HG03159 (cell line): ENCODE data around the gene SPAG9.

ENCODE experiments used
- ATAC-seq: cut with Tn5 transposase; IDR thresholded peaks from one replicate; pipeline ENCODE4 v1.9.1; 2021; ENCODE audit warnings: mild to moderate bottlenecking, moderate library complexity; ENCODE audit not compliant: unreplicated experiment

Gene SPAG9

DNA sequence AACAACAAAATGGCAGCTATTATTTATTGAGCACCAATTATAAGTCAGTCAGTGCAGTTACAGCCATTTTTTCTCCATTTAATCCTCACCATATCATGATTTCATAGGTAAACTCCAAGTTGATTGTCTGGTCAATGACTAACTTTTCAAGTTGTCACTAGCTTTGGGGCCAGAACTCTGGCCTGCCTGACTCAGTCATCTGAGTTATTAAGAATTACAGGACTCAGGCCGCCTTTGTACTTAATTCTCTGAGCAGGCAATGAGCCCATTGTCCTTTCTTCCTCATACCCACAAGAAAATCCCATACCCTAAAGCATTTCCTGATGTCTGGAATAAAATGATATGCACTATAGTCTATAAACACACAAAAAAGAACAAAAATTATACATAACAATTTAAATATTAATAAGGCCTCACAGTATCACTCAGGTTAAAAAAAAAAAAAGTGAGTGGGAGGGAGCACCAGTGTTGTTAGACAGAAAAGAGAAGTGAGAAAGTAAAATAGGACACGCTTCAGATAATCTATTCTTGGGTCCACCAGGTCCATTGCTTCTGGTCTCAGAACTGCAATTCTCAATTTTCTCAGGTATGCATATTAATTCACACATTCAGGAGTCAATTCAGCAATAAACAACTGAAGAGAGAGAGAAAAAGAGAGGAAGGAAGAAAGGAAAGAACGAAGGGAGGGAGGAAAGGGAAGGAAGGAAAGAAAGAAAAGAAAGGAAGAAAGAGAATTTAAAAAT is 70.2 kb downstream of the SPAG9 start:
- peak; percentile 89 for ATAC-seq

DNA sequence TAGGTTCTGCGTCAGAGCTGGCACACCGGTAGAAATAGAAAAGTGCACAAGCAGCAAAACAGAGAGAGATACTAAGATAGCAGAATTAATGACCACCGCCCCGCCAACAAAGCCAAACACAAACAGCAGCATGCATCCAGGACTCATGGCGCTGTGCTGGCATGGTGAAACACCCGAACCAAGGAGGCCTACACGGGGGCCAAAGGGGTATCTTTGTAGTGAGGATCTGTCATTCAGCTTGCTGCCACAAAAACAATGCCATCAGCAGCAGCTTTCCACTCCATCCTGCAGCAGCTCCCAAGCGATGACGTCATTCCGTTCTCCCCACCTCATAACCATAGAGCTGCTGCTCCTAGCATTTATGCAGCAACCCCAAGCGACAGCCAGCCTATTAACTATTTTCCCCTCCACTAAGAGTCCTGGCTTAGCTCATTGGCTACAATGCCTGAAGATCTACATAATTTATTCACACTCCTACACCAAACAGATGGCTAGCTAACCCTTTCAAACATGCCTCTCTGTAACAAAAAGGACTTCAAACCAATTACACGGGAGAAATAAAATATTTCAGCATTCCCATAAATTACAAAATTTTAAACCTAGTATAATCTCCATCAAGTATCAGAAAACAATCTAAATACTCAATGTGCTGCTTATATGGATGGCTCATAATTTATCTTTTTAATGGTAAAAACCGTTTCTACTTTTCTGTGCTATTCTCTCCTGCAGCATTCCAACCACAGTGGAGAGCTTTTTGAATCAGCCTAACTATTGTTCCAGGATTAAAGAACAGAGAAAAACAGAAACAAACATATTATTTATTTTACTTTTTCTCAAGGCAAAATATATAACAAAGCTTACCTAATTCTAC is 73.9 kb downstream of the SPAG9 start:
- no peak for ATAC-seq

DNA sequence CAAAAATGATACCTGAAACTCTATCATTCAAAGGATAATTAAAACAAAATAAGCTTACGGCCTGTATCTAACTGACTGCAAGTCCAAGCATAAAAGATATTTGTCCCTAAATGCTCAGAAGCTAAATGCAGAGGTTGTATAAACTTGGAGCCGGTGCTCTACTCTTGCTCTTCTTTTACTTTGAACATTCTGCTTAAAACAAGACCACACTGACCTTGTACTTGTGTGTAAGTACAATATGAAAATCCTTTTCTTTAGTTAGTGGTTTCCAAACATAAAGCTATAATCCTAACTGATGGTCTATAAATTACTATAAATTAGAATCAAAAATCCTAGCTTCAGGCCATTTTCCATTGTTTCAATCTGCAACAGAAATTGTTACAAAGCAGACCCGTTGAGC is 74.6 kb downstream of the SPAG9 start:
- no peak for ATAC-seq

DNA sequence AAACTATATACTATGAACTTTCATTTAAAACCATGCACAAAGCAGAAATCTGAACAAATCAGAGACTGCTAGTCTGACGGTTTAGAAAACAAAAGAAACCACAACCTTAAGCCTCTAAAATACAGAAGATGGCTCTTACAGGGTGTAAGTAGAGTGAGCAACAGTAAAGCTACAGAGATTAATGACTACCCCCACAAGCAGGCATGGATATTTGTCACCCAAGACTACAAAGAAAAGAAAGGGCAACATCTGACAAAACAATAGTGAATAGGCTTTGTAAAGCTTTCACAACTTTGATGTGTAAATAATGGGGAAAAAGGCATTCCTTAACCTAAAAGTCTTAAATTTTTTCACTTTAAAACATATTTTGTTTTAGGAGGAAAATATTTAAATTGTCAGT is 75.0 kb downstream of the SPAG9 start:
- ATAC-seq, result no peak

DNA sequence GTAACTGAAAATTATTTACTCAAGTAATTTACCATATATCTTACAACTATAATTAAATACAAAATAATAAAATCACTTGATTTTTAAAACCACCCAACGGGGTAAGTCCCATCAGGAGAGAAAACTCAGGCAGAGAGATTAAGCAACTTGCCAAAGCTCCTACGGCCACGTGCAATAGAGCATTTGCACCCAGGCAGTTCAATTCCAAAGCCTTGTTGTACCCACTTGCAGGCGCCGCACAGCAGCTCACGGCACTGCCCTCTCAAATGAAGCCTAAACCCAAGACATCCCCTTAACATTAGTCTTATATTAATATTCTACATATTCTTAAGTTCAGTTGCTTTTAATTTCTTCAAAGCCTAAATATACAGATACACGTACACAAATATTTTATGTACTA is 75.7 kb downstream of the SPAG9 start:
- ATAC-seq, result no peak

DNA sequence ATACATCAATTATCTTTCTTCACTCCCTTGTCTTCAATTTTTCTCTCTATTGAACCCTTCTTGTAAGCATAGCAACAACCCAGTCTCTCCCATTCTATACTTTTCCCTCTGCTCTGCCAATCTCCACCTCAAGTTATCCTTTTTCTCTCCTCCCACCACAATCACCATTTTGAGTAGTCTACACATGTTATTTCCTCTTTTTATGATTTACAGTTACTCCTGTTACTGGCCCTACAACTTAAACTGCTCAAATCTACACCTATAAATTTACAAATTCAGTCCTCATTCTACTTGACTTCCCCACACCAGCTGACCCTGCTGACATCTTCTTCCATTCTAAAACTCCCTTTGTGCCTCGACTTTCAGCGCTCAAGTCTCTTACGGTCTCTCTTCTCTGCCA is 84.6 kb downstream of the SPAG9 start:
- ATAC-seq, result no peak

DNA sequence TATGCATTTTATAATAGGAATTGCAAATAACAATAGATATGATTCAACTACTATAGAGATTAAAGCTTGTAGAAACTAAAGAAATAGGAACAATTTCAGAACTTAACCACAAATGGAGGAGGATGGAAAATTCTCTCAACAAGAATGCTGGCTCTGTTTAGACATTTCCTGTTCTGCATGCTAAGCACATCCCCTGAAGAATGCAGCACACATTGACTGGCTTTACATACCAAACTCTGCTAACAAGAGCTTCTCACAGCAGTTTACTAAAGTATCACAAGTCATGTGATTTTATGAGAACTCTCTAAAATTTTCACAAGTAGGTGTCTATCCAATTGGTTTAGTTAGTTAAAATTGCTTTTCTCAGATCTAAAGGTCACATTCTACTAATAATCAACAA is 85.2 kb downstream of the SPAG9 start:
- no peak for ATAC-seq

DNA sequence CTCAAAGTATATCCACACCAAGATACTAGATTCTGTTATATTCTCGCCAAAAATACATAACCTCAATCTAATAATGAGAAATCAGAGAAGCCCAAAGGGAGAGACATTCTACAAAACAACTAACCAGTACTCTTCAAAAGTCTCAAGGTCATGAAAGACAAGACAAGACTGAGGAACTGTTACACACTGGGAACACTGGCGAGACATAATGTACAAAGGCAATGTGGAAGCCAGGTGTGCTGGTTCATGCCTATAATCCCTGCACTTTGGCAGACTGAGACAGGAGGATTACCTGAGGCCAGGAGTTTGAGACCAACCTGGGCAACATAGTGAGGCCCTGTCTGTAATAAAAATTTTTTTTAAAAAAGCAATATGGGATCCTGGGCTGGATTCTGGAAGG is 85.9 kb downstream of the SPAG9 start:
- no peak for ATAC-seq

DNA sequence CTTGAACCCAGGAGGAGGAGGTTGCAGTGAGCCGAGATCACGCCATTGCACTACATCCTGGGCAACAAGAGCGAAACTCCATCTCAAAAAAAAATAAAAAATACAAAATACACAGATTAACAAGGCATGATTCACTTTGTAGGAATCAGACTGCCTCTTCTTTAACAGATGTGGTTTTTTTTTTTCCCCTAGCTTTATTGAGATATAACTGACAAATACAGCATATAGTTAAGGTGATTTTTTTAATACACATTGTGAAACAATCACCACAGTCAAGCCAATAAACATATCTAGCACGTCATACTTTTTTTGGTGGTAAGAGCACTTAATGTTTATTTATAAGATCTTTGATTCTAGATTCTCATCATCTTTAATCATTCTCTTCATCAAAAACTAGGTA is 87.8 kb downstream of the SPAG9 start:
- no peak for ATAC-seq

DNA sequence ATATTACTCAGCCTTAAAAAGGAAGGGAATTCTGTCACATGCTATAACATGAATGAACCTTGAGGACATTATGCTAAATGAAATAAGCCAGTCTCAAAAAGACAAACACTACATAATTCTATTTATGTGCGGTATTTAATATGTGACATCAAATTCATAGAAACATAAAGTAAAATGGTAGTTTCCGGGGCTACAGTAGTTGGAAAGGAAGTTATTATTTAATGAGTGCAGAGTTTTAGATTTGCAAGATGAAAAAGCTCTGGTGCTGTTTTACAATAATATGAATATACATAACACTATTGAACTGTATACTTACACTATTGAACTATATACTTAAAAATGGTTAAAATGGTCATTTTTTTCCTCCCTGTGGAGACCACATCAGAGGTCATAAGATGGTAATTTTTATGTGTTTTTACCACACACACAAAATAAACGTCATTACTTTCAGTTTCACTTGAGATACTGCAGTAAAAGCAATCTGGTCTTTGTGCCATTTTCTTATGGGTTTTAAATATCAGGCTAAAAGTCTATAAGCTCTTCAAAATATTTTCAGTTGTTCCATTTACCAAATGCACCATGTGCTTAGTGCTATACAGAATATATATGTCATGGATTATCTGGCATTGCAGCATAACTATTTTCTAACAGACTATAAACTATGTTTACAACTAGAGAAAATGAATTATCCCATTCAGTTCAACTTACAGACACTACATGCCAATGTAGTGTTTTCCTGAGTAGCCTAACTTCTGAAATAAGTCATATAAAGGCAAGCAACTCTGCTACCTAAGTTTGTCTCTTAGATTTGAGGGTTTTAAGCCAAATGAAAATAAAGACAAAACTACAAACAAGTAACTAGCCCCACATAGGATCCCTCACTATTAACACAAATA is 90.9 kb downstream of the SPAG9 start:
- ATAC-seq, result no peak

DNA sequence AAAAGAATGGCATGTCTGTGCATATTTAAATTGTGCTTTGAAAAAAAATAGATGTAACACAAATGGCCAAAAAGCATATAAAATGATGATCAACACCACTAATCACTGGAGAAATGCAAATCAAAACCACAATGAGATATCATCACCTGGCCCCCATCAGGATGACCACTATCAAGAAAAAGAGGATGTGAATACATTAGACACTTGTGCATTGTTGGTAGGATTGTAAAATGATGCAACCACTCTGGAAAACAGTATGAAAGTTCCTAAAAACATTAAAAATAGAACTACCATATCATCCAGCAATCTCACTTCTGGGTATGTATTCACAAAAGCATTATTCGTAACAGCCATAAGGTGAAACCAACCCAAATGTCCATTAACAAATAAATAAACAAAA is 91.5 kb downstream of the SPAG9 start:
- ATAC-seq, result no peak

DNA sequence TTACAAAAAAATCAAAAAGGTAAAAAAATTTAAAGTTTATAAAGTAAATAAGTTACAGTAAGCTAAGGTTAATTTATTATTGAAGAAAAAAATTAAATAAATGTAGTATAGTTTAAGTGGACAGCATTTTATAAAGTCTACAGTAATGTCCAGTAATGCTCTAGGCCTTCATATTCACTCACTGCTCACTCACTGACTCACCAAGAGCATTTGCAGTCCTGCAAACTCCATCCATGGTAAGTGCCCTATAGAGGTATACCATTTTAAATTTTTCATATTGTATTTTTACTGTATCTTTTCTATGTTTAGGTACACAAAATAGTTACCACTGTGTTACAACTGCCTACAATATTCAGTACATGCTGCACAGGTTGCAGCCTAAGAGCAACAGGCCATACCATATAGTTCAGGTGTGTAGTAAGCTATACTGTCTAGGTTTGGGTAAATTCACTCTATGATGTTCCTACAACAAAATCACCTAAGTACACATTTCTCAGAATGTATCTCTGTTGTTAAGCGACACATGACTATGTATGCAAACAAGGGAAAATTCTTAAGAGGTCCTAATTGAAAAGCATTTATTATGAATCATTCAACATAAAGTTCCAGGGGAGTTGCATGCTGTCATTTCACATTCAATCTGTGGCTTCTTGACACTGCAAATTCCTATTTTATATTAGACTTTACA is 92.3 kb downstream of the SPAG9 start:
- ATAC-seq, result no peak

DNA sequence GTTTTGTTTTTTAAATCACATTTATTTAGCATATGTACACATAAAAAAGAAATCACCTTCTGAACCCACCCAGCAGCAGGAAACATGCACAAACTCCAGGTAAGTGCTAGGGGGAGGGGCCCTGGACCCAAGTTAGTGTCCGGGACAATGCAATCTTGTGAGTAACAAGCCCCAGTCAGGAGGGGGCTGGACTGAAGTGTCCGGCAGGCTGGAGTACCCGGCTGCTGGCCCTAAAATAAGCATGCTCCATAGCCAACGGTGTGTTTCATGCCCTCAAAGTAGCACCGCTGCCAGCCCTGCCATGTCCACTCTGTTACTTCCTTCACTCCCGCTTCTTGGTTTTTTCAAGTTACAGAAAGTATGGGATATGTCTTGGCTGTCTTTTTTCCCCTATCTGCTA is 102.1 kb downstream of the SPAG9 start:
- ATAC-seq, result no peak

DNA sequence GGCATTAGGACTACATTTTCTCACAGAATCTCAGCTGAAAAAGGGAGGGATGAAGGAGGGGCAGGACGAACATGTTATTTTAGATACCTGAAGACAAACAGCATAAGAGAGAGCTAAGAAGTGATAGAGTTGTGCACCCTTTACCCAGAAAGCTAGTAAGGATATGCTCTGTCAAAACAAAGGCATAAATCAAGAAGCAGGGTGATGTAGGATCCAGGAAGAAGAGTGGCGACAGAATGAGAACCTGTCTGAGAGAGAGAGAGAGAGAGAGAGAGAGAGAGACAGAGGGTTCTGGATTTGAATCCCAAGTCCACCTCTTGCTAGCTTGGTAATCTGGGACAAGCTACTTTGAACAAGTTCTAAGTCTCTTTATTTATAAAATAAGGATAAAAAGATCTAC is 103.4 kb downstream of the SPAG9 start:
- no peak for ATAC-seq

DNA sequence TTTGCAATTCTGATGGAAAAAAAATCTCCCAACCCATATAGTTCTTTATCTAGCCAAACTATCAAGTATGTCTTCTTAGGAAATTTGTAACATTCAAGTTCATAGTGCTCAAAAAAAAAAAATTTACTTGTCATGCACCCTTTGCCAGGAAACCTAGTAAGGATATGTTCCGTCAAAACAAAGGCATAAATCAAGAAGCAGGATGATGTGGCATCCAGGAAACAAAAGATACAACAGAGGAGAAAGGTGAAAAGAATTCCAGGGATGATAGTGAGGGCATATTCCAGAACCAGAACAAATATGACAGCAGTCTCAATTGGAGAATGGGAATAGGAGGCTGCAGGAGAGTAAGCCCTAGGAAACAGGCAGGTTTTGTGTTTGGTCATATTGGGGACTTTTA is 104.6 kb downstream of the SPAG9 start:
- no peak for ATAC-seq

DNA sequence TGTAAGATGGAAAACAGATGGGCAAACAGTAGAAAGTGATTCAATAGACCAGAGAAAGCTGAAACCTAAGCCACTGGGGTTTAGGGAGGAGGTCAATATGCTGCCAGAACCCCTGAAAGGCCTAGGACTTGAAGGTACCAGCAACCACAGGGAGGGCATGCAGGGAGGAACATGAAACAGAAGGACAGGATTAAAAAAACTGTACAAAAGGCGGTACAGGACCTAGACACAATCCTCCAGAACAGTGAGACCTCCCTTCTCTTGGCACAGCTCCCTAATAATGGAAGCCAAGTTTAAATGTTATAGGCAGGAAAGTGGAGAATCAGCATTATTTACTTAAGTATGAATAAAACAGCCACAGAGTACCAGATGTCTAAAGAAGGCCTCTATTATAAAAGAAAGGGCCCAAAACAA is 105.5 kb downstream of the SPAG9 start:
- ATAC-seq, result no peak

DNA sequence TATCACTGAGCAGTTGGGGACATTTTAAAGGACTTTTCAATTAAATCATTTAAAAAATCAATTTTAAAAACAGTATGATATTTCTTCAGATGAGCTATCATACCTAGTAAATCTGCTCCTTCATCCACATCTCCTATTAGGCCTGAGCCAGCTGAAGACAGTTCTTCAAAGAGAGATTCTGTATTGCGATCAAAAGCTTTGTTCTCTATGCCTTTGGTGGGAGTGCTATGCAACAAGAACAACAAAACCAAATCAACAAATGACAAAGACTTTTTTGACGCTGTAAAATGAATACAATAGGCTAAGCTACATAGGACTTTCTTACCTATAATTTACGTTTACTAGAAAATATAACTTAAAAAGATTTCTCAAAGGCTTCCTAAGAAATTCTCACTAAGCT is 106.5 kb downstream of the SPAG9 start:
- no peak for ATAC-seq

DNA sequence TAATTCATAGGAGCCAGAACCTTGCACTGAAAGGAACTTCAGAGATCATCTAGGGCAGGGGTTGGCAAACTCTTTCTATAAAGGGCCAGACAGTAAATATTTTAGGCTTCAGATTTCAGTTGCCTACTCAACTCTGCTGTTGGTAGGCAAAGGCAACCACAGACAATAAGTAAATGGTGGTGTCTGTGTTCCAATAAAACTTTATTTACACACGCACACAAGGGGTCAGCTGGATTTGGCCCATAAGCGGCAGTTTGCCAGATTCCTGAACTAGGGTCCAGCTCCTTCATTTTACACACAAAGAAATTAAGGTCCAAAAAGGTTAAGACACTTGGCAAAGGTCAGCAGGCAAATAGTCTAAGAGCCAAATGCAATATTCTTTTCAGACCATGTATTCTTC is 107.3 kb downstream of the SPAG9 start:
- no peak for ATAC-seq

DNA sequence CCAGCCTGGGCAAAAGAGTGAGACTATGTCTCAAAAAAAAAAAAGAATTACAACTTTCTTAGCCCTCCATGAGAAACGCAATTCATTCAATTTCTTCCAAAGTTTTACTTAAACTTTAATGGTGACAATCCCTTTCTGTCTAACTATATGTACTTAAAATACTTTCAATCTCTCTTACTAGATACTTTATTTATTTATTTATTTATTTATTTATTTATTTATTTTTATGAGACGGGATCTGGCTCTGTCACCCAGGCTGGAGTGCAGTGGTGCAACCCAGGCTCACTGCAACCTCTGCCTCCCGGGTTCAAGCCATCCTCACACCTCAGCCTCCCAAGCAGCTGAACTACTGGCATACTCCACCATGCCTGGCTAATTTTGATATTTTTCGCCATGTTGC is 108.1 kb downstream of the SPAG9 start:
- no peak for ATAC-seq

DNA sequence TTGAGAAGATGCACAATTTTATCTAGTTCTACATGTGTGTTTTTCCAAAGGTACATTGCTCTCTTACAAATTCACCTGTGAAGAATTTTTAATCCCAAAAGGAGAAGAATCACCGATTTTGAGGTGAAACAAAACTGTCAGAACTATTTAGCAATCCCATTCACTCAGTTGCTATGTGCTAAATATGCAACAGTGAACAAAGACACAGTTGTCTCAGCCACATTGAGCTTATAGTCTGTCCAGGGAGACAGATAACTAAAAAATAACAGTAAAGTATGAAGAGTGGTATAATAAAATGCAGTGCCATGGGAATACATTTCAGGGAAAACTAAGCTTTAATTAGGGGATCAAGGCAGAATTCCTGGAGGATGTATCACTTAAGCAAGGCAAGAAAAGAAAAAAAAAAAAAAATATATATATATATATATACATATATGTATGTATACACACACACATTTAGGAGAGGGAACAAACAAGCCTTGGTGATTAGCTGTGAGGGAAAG is 110.4 kb downstream of the SPAG9 start:
- ATAC-seq, result no peak

DNA sequence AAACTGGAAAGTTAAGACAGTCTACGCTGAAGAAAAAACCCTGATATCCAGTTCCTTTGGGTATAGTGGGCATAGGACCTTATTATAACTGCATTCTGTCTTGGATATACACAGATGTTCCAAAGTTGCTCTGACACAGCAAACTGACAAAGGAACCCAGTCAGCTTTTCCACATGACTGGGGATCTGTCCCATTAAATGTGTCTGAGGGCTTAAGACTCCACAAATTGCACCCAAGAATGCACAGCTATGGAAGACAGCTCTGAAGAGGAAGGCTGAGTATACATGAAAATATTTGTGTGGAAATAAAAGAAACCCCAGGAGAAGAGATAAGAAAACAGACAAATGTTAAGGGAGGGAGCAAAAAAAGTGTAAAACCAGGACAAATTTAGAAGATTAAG is 114.1 kb downstream of the SPAG9 start:
- ATAC-seq, result no peak
